Parathyroid adenoma (tissue), 2 donors: ENCODE measurements around the gene MAP3K3.
A peak's percentile ranks its signal among the peaks of the same experiment; 100 is the strongest.

Experiments used
- H2AFZ ChIP-seq: fragments of 300-600 bp; sonication (generic); one replicate; pipeline ENCODE4 v1.7.0; 2017; ENCODE audit warnings: antibody characterized with exemption, mild to moderate bottlenecking
- H3K27ac ChIP-seq: fragments of 300-600 bp; sonication (generic); one replicate; pipeline ENCODE4 v1.7.0; 2017
- H3K27me3 ChIP-seq: fragments of 300-600 bp; sonication (generic); one replicate; pipeline ENCODE4 v1.7.0; 2017; ENCODE audit warnings: low read length; ENCODE audit not compliant: control insufficient read depth, insufficient read depth
- H3K36me3 ChIP-seq: fragments of 300-600 bp; sonication (generic); one replicate; pipeline ENCODE4 v1.7.0; 2017; ENCODE audit warnings: low read length; ENCODE audit not compliant: control insufficient read depth, insufficient read depth
- H3K4me1 ChIP-seq: fragments of 300-600 bp; sonication (generic); one replicate; pipeline ENCODE4 v1.7.0; 2017; ENCODE audit warnings: control low read depth
- H3K4me2 ChIP-seq: fragments of 300-600 bp; sonication (generic); one replicate; pipeline ENCODE4 v1.7.0; 2017; ENCODE audit warnings: low read length
- H3K4me3 ChIP-seq: fragments of 300-600 bp; sonication (generic); one replicate; pipeline ENCODE4 v1.7.0; 2017; ENCODE audit warnings: low read depth, low read length
- H3K79me2 ChIP-seq: fragments of 300-600 bp; sonication (generic); one replicate; pipeline ENCODE4 v1.7.0; 2017; ENCODE audit warnings: control low read depth
- H3K9ac ChIP-seq: fragments of 300-600 bp; sonication (generic); one replicate; pipeline ENCODE4 v1.7.0; 2017; ENCODE audit warnings: mild to moderate bottlenecking
- H3K9me3 ChIP-seq: fragments of 300-600 bp; sonication (generic); one replicate; pipeline ENCODE4 v1.7.0; 2017; ENCODE audit warnings: low read length; ENCODE audit not compliant: control insufficient read depth
- CTCF ChIP-seq: fragments of 300-600 bp; sonication (generic); IDR thresholded peaks from one replicate; pipeline ENCODE4 v1.7.0; 2017; ENCODE audit warnings: antibody characterized with exemption, mild to moderate bottlenecking
- donor health status: primary hyperparathyroidism.

The MAP3K3 gene

GRCh38 chr17:63740464-63741142 lies 118.4 kb downstream of the MAP3K3 start:
- no peak for TF ChIP-seq CTCF
- Histone ChIP-seq H3K9ac (peak overlapping the region; percentile 57), H3K79me2 (peaks cover 15% of the 10 kb centered on the region), H3K27me3 (no peaks in the 10 kb centered on the region), H3K4me2 (peak overlapping the region; percentile 90), H3K4me1 (peaks cover 2% of the 10 kb centered on the region), H3K36me3 (no peaks in the 10 kb centered on the region), H3K9me3 (no peaks in the 10 kb centered on the region), H3K27ac (peak overlapping the region; percentile 91), H3K4me3 (peak overlapping the region; percentile 94), H2AFZ (peak overlapping the region; percentile 92)

DNA sequence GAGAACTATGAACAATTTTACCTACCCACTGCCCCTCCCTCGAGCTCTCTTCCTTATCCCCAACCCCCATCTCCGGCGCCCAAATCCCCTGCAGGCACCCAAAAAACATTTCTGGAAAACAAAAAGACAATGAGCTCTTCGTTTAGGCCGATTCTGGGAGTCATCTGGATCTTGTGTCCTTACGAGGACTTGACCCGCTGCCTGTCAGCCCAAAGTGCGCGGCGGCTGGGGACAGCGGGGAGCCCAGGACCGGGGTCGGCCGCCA lies 118.9 kb downstream of the MAP3K3 start:
- Histone ChIP-seq H3K9me3 (no peaks in the 10 kb centered on the region), H3K27ac (peak overlapping the region; percentile 91), H3K4me1 (peaks cover 2% of the 10 kb centered on the region), H3K27me3 (no peaks in the 10 kb centered on the region), H3K9ac (peak overlapping the region; percentile 57), H3K36me3 (no peaks in the 10 kb centered on the region), H3K4me3 (peak overlapping the region; percentile 94), H2AFZ (peak overlapping the region; percentile 92), H3K4me2 (peak overlapping the region; percentile 90), H3K79me2 (peaks cover 11% of the 10 kb centered on the region)
- no peak for TF ChIP-seq CTCF

DNA sequence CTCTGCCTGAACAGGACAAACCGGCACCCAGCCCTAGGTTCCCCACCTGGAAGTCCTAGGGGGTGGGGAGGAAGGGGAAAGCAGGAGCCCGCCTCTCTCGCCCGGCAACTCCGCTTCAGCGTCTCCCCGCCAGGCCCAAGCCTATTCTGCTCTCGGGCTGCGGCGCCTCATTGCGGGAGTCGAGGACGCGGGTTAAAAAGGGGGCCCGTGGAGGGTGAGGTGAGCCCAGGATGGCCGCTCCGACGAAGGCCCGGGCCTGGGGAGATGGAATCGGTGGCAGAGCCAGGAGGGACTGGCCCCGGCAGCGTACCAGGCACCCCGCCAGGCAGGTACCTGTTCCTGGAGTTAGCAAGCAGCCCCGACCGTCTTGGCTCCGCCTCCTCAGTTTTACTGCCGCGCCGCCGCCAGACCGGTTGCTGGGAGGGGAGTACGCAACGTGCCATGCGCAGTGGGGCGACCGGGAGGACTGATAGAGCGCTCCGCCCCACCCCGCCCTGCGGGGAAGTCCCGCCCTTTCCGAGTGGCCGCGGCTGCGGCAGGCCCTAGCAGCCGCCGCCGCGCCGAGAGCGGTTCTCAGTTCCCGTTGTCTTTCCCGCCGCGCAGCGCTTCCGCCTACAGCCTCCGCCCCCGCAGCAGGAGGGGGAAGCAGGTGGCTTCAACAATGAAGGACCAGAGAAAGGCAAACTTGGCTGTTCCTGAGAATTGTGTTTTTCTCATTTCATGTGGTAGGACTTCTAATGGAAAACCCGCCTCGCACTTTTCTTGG lies 119.4 kb downstream of the MAP3K3 start, which contains the start of gene STRADA:
STRADA (minus strand) TSS at position 392 of the 766 bp plus-strand sequence. CDS start 13,430 bp downstream, outside the sequence.
- Histone ChIP-seq H3K4me1 (peaks cover 2% of the 10 kb centered on the region), H3K4me2 (peak within 1 kb of the TSS; percentile 90), H2AFZ (peak within 1 kb of the TSS; percentile 92), H3K27me3 (no peaks in the 10 kb centered on the region), H3K9me3 (no peaks in the 10 kb centered on the region), H3K9ac (peak within 1 kb of the TSS; percentile 57), H3K36me3 (no peaks in the 10 kb centered on the region), H3K27ac (peak within 1 kb of the TSS; percentile 91), H3K79me2 (peaks cover 8% of the 10 kb centered on the region), H3K4me3 (peak within 1 kb of the TSS; percentile 94)
- TF ChIP-seq CTCF, result no peak
